ENCODE measurements around the gene MEGF6. TPM values are rescaled to one million over a fixed set of nuclear protein-coding genes. Genes with fewer than 3 reads are reported as not detected.

MEGF6 gene
- total and polyA plus RNA-seq, 4 donors, result 6.0 to 19.9 (median 15.3) TPM

DNA sequence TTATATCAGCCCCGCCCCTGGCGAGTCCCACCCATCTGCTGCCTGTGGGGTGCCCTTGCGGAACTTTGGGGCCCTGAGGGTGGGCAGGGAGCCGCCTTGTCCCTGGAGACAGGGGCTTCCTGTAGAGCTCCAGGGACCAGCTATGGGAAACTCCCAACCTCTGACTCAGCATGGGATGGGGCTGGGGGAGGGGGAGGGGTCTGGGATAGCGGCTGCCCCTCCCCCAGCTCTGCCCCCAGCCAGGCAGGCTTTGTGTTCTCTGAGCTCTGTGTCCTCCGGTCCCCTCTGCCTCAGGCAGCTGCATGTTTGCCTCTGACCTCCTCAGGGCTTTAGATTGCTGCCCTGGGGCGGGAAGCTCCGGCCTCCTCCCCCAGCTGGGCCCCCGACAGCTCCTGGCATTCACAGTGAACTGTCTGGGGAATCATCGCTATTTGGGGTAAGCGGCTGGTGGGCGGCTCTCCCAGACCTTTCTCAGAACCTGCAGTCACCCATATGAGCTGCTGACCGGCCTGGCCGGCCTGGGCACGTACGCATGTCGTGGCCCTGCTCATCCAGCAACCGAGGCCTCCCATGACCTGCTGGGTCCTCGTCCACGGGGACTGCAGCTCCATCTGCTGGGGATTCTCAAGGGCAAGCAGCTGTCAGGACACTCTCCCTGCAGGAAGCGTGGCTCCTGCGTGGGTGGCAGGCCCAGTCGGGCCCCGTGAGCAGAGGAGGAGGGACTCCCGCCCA, 139.8 kb downstream of the MEGF6 start:
- H3K4me3 ChIP-seq (ENCODE audit: low read depth, low read length), result no peak overlapping the region
- H3K36me3 ChIP-seq (ENCODE audit: control insufficient read depth, insufficient read depth, low read length), result no peaks in the 10 kb centered on the region
- peaks cover 60% of the 10 kb centered on the region for H3K4me1 ChIP-seq (ENCODE audit: control insufficient read depth, insufficient read depth, low read length)
- DNase-seq (ENCODE audit: low read depth in 4 of 6, low spot score in 6 of 6), result peak in 2 of 6 donors; percentile 28 to 46
- no peaks in the 10 kb centered on the region for H3K9me3 ChIP-seq (ENCODE audit: control insufficient read depth, insufficient read depth, low read length)
- peak overlapping the region; percentile 57 for H3K27ac ChIP-seq (ENCODE audit: low read depth, low read length)
- H3K27me3 ChIP-seq (ENCODE audit: control insufficient read depth, insufficient read depth, low read length), result no peaks in the 10 kb centered on the region
- WGBS (ENCODE audit: insufficient coverage), result 36% methylated on average over 25 of the region's 25 CpGs

DNA sequence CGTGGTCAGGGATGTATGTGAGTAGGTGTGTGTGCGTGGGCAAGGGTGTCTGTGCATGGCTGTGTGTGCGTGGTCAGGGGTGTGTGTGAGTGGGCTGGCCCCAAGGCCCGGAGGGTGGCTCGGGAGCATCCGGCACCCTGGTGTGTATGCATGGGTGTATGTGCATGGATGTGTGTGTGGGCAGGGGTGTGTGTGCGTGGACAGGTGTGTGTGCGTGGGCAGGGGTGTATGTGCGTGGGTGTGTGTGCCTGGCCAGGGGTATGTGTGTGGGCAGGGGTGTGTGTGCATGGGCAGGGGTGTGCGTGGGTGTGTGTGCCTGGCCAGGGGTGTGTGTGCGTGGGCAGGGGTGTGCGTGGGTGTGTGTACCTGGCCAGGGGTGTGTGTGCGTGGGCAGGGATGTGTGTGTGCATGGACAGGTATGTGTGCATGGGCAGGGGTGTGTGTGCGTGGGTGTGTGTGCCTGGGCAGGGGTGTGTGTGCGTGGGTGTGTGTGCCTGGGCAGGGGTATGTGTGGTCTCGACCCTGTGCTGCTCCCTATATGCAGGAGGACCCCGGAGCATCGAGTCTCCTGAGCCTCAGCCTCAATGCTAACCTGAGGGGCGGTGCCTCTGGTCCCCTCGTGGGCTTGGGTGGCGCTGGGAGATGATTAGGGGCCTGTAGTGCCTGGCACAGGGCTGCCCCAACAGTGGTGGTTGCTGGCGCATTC, 140.5 kb downstream of the MEGF6 start:
- Histone ChIP-seq H3K9me3 (ENCODE audit: control insufficient read depth, insufficient read depth, low read length) (no peaks in the 10 kb centered on the region), H3K27ac (ENCODE audit: low read depth, low read length) (peak overlapping the region; percentile 57), H3K27me3 (ENCODE audit: control insufficient read depth, insufficient read depth, low read length) (no peaks in the 10 kb centered on the region), H3K36me3 (ENCODE audit: control insufficient read depth, insufficient read depth, low read length) (no peaks in the 10 kb centered on the region), H3K4me3 (ENCODE audit: low read depth, low read length) (no peak overlapping the region), H3K4me1 (ENCODE audit: control insufficient read depth, insufficient read depth, low read length) (peaks cover 62% of the 10 kb centered on the region)
- WGBS (ENCODE audit: insufficient coverage), result 81% methylated on average over 22 of the region's 22 CpGs
- DNase-seq (ENCODE audit: low read depth in 4 of 6, low spot score in 6 of 6), result no peak

DNA sequence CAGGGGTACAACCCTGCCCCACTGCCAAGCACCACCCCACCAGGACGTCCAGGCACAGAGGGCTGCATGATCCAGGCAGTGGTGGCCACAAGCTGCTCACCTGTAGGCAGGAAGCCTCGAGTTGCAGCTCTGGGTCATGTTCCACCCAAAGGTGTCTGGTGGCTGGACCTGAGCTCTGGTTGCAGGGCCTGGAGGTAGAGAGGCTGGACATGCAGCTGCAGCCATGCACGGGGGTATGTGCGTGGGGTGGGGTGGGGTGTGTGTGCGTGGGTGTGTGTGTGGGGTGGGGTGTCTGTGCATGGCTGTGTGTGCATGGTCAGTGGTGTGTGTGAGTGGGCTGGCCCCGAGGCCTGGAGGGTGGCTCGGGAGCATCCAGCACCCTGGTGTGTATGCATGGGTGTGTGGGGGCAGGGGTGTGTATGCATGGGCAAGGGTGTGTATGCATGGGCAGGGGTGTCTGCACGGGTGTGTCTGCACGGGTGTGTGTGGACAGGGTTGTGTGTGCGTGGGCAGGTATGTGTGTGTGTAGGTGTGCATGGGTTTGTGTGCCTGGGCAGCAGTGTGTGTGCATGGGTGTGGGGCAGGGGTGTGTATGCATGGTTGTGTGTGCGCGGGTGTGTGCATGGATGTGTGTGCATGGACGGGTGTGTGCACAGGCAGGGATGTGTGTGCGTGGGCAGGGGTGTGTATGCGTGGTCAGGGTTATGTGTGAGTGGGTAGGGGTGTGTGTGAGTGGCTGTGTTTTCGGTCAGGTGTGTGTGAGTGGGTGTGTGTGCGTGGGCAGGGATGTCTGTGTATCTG, 141.3 kb downstream of the MEGF6 start:
- WGBS (ENCODE audit: insufficient coverage), result 94% methylated on average over 17 of the region's 17 CpGs
- no peaks in the 10 kb centered on the region for H3K27me3 ChIP-seq (ENCODE audit: control insufficient read depth, insufficient read depth, low read length)
- no peaks in the 10 kb centered on the region for H3K36me3 ChIP-seq (ENCODE audit: control insufficient read depth, insufficient read depth, low read length)
- DNase-seq (ENCODE audit: low read depth in 4 of 6, low spot score in 6 of 6), result no peak
- H3K27ac ChIP-seq (ENCODE audit: low read depth, low read length), result no peak overlapping the region
- no peak overlapping the region for H3K4me3 ChIP-seq (ENCODE audit: low read depth, low read length)
- no peaks in the 10 kb centered on the region for H3K9me3 ChIP-seq (ENCODE audit: control insufficient read depth, insufficient read depth, low read length)
- H3K4me1 ChIP-seq (ENCODE audit: control insufficient read depth, insufficient read depth, low read length), result peaks cover 65% of the 10 kb centered on the region

DNA sequence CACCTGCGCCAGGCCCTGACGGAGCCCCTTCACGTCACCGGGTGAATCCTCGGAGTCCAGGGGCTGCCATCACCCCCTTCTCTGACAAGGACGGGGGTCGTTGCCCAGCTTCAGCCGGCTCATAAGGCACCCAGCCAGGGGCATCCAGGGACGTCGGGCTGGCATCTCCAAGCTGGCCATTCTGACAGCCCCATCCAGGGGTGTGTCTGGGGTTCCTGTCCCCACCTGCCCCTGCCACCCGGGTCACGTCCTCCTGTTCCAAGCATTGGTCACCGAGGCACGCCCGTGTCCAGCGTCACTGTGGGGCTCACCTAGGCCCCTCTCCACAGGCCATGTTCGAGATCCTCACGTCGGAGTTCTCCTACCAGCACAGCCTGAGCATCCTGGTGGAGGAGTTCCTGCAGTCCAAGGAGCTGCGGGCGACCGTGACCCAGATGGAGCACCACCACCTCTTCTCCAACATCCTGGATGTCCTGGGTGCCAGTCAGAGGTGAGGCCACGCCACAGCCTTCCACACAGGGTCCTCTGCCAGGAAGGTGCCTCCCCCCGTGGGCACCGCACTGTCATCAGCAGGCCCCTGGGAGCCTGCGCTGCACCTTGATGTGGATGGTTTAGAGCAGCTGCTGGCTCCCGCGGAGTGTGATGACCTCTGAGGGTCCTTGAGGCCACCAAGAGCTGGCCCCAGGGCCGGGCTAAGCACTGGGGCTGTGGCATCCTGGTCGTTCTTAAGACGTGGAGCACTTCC, 142.0 kb downstream of the MEGF6 start:
- H3K4me3 ChIP-seq (ENCODE audit: low read depth, low read length), result no peak overlapping the region
- WGBS (ENCODE audit: insufficient coverage), result 92% methylated on average over 31 of the region's 31 CpGs

DNA sequence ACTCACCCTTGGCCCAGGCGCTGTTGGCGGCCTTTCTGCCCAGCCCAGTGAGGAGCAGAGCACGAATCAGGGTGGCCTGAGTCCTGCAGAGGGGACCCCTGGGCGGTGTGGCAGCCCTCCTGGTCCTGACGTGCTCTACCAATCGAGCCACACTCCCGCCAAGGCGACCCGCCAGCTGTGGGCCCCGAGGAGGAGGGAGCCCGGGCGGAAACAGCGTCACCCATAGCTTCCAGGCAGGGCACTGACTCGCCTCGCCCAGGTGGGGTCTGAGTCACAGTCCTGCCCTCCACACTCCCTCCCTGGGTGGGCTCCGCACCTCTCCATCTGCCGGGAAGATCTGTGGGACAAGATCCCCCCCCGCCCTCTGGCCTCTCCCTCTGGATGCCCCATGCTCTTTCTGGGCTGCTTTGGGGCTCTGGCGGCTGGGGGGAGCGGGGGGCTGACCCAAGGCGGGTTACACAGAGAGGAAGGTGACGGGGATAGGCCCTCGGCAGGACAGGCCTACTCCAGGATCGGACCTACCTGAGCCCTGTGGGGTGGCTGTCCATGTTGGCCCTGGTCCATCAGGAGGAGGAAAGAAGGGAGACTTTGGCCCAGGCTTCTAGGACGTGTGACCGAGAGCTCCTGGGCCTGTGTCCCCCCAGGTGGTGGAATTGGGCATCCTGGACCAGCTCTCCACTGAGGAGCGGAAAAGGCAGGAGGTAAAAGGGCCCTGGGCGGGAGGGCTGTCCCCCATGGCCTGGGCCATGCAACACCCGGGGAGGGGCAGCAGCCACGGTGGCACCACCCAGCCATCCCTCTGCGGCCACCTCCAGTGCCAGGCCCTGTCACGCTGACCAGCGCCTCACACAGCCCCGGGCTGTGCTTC, 142.8 kb downstream of the MEGF6 start:
- Histone ChIP-seq H3K27me3 (ENCODE audit: control insufficient read depth, insufficient read depth, low read length) (no peaks in the 10 kb centered on the region), H3K27ac (ENCODE audit: low read depth, low read length) (peak overlapping the region; percentile 84), H3K4me3 (ENCODE audit: low read depth, low read length) (no peak overlapping the region), H3K9me3 (ENCODE audit: control insufficient read depth, insufficient read depth, low read length) (no peaks in the 10 kb centered on the region), H3K36me3 (ENCODE audit: control insufficient read depth, insufficient read depth, low read length) (no peaks in the 10 kb centered on the region), H3K4me1 (ENCODE audit: control insufficient read depth, insufficient read depth, low read length) (peaks cover 60% of the 10 kb centered on the region)
- WGBS (ENCODE audit: insufficient coverage), result 91% methylated on average over 31 of the region's 34 CpGs
- DNase-seq (ENCODE audit: low read depth in 4 of 6, low spot score in 6 of 6), result no peak

More for the DNA sequence above, 142.0 kb downstream of the MEGF6 start:
- Histone ChIP-seq H3K27me3 (ENCODE audit: control insufficient read depth, insufficient read depth, low read length) (no peaks in the 10 kb centered on the region), H3K27ac (ENCODE audit: low read depth, low read length) (peak overlapping the region; percentile 25), H3K9me3 (ENCODE audit: control insufficient read depth, insufficient read depth, low read length) (no peaks in the 10 kb centered on the region), H3K4me1 (ENCODE audit: control insufficient read depth, insufficient read depth, low read length) (peaks cover 65% of the 10 kb centered on the region), H3K36me3 (ENCODE audit: control insufficient read depth, insufficient read depth, low read length) (no peaks in the 10 kb centered on the region)
- DNase-seq (ENCODE audit: low read depth in 4 of 6, low spot score in 6 of 6), result no peak

DNA sequence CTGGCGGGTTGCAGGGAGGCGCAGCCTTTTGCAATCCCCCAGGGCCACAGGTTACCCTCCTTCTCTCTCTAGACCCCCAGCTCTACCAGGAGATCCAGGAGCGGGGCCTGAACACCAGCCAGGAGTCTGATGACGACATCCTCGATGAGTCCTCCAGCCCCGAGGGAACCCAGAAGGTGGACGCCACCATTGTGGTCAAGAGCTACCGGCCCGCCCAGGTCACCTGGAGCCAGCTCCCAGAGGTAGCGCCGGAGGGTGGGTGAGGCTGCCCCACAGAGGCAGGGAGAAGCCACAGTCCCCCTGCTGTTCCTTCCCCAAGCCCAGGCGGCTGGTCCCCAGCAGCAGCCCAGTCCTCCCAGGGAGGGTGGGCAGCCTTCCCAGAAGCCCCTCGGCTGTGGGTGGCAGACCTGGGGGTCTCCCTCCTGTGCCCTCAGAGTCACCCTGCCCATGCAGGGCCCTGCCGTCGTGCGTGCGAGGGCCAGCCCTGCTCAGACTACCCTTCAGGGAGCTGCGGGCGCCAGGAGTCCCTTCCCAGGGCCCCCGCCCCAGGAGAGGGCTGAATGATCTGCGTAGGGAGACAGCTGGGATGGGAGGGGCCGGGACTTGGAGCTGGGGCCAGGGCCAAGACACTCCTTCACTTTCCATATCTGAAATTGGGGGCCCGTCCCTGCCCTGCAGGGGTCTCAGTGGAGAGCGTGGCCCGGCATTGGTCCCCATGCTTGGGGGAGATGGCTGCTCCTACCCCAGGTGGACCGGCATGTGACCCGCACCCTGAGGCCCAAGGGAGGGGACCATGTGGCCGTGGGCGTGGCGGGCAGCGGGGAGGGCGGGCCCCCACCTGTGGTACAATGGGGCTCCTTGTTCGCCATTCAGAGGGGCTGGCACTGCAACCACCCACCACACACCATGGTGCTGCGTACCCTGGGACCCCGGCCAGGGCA, 143.9 kb downstream of the MEGF6 start:
- Histone ChIP-seq H3K4me3 (ENCODE audit: low read depth, low read length) (no peak overlapping the region), H3K9me3 (ENCODE audit: control insufficient read depth, insufficient read depth, low read length) (no peaks in the 10 kb centered on the region), H3K4me1 (ENCODE audit: control insufficient read depth, insufficient read depth, low read length) (peaks cover 51% of the 10 kb centered on the region), H3K27me3 (ENCODE audit: control insufficient read depth, insufficient read depth, low read length) (no peaks in the 10 kb centered on the region), H3K27ac (ENCODE audit: low read depth, low read length) (peak overlapping the region; percentile 84), H3K36me3 (ENCODE audit: control insufficient read depth, insufficient read depth, low read length) (no peaks in the 10 kb centered on the region)
- 77% methylated on average over 29 of the region's 35 CpGs for WGBS (ENCODE audit: insufficient coverage)
- DNase-seq (ENCODE audit: low read depth in 4 of 6, low spot score in 6 of 6), result no peak

DNA sequence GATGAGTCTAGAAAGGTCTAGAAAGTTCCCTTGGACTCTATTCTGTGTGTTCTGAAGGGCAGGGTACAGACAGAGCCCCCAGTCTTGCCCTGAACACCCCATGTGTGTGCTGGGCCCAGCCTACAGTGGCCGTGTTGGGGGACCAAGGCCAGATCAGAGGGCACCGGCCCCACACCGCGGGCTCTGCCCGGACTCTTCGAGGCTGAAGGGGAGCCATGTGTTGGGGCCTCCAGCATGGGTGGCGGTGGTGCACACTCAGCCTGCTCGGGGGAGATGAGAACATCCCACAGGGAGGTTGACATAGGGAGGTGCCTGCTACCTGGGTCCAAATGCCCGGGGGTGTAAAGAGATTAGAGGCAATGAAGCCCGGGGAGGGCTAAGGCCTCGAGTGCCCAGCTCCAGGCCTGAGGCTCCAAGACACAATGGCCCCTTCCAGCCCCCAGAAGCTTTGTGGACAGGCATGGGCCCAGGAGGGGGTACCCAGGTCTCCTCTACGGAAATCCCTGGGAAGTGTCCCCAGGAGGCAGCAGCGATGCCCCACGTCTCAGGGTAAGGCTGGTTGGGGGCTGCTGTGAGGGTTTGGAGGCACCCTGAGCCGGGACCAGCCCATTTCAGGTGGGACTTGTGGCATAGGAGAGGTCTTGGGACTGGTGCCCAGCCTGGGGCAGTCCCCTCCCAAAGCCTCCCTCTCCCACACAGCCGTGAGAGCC, 144.8 kb downstream of the MEGF6 start:
- Histone ChIP-seq H3K4me1 (ENCODE audit: control insufficient read depth, insufficient read depth, low read length) (peaks cover 42% of the 10 kb centered on the region), H3K36me3 (ENCODE audit: control insufficient read depth, insufficient read depth, low read length) (no peaks in the 10 kb centered on the region), H3K4me3 (ENCODE audit: low read depth, low read length) (no peak overlapping the region), H3K27ac (ENCODE audit: low read depth, low read length) (peak overlapping the region; percentile 84), H3K9me3 (ENCODE audit: control insufficient read depth, insufficient read depth, low read length) (no peaks in the 10 kb centered on the region), H3K27me3 (ENCODE audit: control insufficient read depth, insufficient read depth, low read length) (no peaks in the 10 kb centered on the region)
- no peak for DNase-seq (ENCODE audit: low read depth in 4 of 6, low spot score in 6 of 6)
- 89% methylated on average over 15 of the region's 16 CpGs for WGBS (ENCODE audit: insufficient coverage)

DNA sequence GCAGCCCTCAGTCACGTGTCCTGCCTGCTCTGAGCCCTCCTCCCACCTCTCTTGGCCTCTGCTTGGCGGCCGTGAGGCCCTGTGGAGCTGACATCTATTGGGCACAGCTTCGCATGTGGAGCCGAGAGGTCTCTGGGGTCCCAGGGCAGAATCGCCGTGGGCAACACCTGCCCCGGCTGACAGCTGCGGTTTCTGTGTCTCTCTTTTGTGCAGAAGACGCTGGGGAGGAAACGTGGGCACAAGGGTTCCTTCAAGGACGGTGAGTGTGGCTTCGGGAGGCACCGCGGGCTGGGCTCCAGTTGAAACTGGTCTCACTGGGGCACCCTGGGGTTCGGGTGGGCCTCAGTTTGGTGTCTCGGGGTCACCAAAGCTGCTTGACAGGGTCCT, 145.4 kb downstream of the MEGF6 start:
- Histone ChIP-seq H3K9me3 (ENCODE audit: control insufficient read depth, insufficient read depth, low read length) (no peaks in the 10 kb centered on the region), H3K27me3 (ENCODE audit: control insufficient read depth, insufficient read depth, low read length) (no peaks in the 10 kb centered on the region), H3K4me3 (ENCODE audit: low read depth, low read length) (no peak overlapping the region), H3K27ac (ENCODE audit: low read depth, low read length) (peak overlapping the region; percentile 84), H3K36me3 (ENCODE audit: control insufficient read depth, insufficient read depth, low read length) (no peaks in the 10 kb centered on the region), H3K4me1 (ENCODE audit: control insufficient read depth, insufficient read depth, low read length) (peaks cover 36% of the 10 kb centered on the region)
- DNase-seq (ENCODE audit: low read depth in 4 of 6, low spot score in 6 of 6), result no peak
- WGBS (ENCODE audit: insufficient coverage), result 65% methylated on average over 17 of the region's 17 CpGs
